22Rv1 (cell line): ENCODE results near the gene FAM43A.

Experiments
- H3K27ac ChIP-seq: fragments of 450-650 bp; 2 replicates; pipeline ENCODE4 v1.5.1; 2017
- CTCF ChIP-seq: fragments of 450-650 bp; IDR thresholded peaks from 2 replicates; pipeline ENCODE4 v1.5.1; 2017; ENCODE audit warnings: mild to moderate bottlenecking
- ZFX ChIP-seq: fragments of 450-650 bp; IDR thresholded peaks from 2 replicates; pipeline ENCODE4 v1.6.1; 2017; ENCODE audit warnings: antibody characterized with exemption, borderline replicate concordance

The FAM43A gene

DNA sequence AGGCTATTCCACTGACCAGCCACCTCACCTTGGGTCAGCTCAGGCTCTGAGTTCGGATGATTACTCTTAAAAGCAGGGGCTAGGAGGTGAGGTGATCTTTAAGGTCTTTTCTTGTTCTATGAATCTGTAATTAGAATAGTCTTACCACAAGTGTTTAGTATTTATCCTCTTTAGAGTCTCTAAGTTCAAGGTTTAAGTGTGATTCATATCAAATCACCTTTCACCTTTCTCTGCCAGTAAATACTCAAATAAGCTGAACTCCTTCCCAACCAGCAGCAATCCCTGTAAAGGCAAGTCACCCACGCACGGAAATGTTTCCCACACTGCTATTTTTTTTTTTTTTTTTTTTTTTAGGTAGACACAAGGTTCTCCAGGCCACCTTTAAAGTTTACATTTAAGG, 37.9 kb upstream of the FAM43A start:
- TF ChIP-seq CTCF (no peak), ZFX (no peak)
- H3K27ac ChIP-seq: no peak overlapping the region

DNA sequence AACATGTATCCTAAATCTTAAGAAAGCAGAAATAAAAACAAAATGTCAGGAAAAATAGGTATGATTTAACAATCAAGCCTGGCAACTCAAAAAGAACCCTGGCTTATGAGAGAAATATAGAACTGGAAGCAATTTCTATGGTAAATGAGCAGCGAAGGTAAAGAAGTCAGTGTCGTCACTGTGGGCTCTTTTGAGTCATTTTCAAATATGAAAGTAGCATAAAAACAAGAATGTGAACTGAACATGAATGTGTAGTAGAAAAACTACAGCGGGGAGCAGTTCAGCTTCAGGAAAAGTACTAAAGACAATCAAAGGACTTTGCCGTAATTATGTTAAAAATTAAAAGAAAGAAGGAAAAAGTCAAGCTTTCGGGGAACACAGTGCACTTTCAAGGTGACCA, 31.2 kb upstream of the FAM43A start:
- no peak overlapping the region for H3K27ac ChIP-seq
- TF ChIP-seq ZFX: no peak
- no peak for TF ChIP-seq CTCF

GRCh38 chr3:194657439-194657838, 28.2 kb upstream of the FAM43A start:
- H3K27ac ChIP-seq: no peak overlapping the region
- no peak for TF ChIP-seq ZFX
- TF ChIP-seq CTCF: no peak

- TF ChIP-seq ZFX: no peak
- no peak for TF ChIP-seq CTCF
These were observed 27.0 kb upstream of the FAM43A start for GRCh38 chr3:194658477-194659242.

DNA sequence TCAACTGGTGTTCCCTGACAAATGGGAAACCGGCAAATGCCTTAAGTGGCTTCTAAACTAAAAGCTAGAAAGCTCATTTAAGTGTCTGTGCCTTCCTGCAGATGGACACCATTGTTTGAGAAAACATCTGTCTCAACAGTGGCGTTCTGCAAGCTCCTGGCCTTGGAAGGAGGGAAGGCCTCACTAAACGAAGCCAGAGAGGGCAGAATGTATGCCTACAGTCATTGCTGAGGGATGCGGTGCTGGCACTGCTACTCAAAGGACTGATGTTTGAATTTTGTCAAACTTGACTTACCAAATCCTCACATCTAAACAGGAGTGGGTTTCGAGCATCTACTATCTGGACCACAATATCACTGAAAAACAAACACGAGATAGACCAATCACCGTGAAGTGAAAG, 25.9 kb upstream of the FAM43A start:
- H3K27ac ChIP-seq: no peak overlapping the region
- TF ChIP-seq CTCF (no peak), ZFX (no peak)

More at GRCh38 chr3:194658477-194659242, 27.0 kb upstream of the FAM43A start:
- no peak overlapping the region for H3K27ac ChIP-seq

DNA sequence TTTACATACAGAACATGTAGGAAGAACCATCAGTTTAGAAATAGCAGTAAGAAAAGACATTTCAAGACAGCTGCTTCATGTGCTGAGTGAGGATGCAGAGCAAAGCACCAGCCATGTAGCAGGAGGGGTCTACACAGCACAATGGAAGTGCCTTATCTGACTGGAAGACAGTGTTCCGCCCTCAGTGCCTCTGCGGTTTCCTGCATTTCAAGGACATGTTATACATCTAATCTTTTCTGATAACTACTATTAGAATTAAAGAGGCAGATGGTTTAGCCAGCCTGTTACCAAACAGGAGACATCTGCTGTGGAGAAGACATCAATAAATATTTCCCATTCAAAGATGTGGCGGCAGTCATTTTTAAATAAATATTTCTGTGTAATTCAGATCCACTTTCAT, 24.3 kb upstream of the FAM43A start:
- TF ChIP-seq ZFX: no peak
- no peak for TF ChIP-seq CTCF
- no peak overlapping the region for H3K27ac ChIP-seq

DNA sequence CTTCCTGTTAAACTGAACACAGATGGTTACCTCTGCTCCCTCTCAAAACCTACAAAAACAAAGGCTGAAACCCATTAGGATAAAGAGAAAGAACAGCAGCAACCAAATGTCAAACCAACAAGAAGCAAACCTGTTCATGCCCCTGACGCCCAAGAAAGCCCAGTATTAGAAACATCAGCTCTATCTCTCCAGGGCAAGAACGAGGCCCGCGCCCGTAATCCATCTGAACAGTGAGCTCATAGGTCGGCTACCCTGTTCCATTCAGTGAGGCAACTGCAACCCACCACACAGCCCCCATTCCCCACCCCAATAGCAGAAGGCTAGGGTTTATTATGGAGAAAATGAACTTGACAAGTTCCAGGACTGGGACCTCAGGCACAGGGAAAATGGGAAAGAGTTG, 23.7 kb upstream of the FAM43A start:
- TF ChIP-seq ZFX (no peak), CTCF (no peak)
- H3K27ac ChIP-seq: no peak overlapping the region
